Trophoblast cell (in vitro differentiated cells and primary cell): ENCODE data around the gene UGT1A8.

ENCODE experiments used
- DNase-seq, 2 donors: peaks; one replicate each; pipeline ENCODE4 v3.0.0-alpha.2; 2016
- H2AFZ ChIP-seq: 2 replicates; pipeline ENCODE4 v1.6.1; 2013; ENCODE audit warnings: low read length, moderate library complexity, mild to moderate bottlenecking; ENCODE audit not compliant: insufficient read depth, poor library complexity
- H2AK5ac ChIP-seq: 2 replicates; pipeline ENCODE4 v1.6.1; 2013; ENCODE audit warnings: mild to moderate bottlenecking, low read length
- H2BK120ac ChIP-seq: 2 replicates; pipeline ENCODE4 v1.6.1; 2013; ENCODE audit warnings: low read length, mild to moderate bottlenecking, moderate library complexity; ENCODE audit not compliant: insufficient read depth, poor library complexity
- H2BK12ac ChIP-seq: 2 replicates; pipeline ENCODE4 v1.6.1; 2013; ENCODE audit warnings: mild to moderate bottlenecking, low read length, moderate library complexity
- H2BK5ac ChIP-seq: 2 replicates; pipeline ENCODE4 v1.6.1; 2013; ENCODE audit warnings: low read length, low read depth, moderate library complexity, mild to moderate bottlenecking; ENCODE audit not compliant: poor library complexity
- H3K14ac ChIP-seq: 2 replicates; pipeline ENCODE4 v1.6.1; 2013; ENCODE audit warnings: mild to moderate bottlenecking, low read length
- H3K18ac ChIP-seq: 2 replicates; pipeline ENCODE4 v1.6.1; 2013; ENCODE audit warnings: mild to moderate bottlenecking, low read length
- H3K23ac ChIP-seq: 2 replicates; pipeline ENCODE4 v1.6.1; 2013; ENCODE audit warnings: low read length
- H3K27ac ChIP-seq: 2 replicates; pipeline ENCODE4 v1.5.1; 2013; ENCODE audit warnings: low read depth, mild to moderate bottlenecking, inconsistent platforms, low read length, moderate library complexity
- H3K27me3 ChIP-seq: 2 replicates; pipeline ENCODE4 v1.6.1; 2013; ENCODE audit warnings: inconsistent platforms, mild to moderate bottlenecking, low read length, moderate library complexity; ENCODE audit not compliant: insufficient read depth
- H3K36me3 ChIP-seq, 2 experiments: 1 replicate in 1 of 2; 2 replicates in 1 of 2; pipeline ENCODE4 v1.6.1; 2013; ENCODE audit warnings: low read length in 2 of 2, mild to moderate bottlenecking in 2 of 2, moderate library complexity in 1 of 2; ENCODE audit not compliant: insufficient read depth in 2 of 2, control insufficient read depth in 1 of 2
- H3K4ac ChIP-seq: 2 replicates; pipeline ENCODE4 v1.6.1; 2013; ENCODE audit warnings: low read depth, mild to moderate bottlenecking, low read length, moderate library complexity
- H3K4me1 ChIP-seq, 2 experiments: 1 replicate in 1 of 2; 2 replicates in 1 of 2; pipeline ENCODE4 v1.6.1; 2013; ENCODE audit warnings: low read length in 2 of 2, mild to moderate bottlenecking in 2 of 2, moderate library complexity in 1 of 2; ENCODE audit not compliant: insufficient read depth in 2 of 2, control insufficient read depth in 1 of 2
- H3K4me2 ChIP-seq: 2 replicates; pipeline ENCODE4 v1.6.1; 2013; ENCODE audit warnings: inconsistent platforms, mild to moderate bottlenecking, low read length, moderate library complexity
- H3K4me3 ChIP-seq: 2 replicates; pipeline ENCODE4 v1.5.1; 2013; ENCODE audit warnings: mild to moderate bottlenecking, low read depth, low read length, inconsistent platforms
- H3K79me1 ChIP-seq: one replicate; pipeline ENCODE4 v1.6.1; 2013; ENCODE audit warnings: low read length
- H3K79me2 ChIP-seq: 2 replicates; pipeline ENCODE4 v1.6.1; 2013; ENCODE audit warnings: low read length, mild to moderate bottlenecking; ENCODE audit not compliant: control insufficient read depth, insufficient read depth, poor library complexity
- H3K9ac ChIP-seq: 2 replicates; pipeline ENCODE4 v1.6.1; 2013; ENCODE audit warnings: mild to moderate bottlenecking, low read length
- H3K9me3 ChIP-seq: 2 replicates; pipeline ENCODE4 v1.6.1; 2013; ENCODE audit warnings: low read depth, mild to moderate bottlenecking, control low read depth, inconsistent platforms, low read length; ENCODE audit not compliant: insufficient read depth
- H4K12ac ChIP-seq: 2 replicates; pipeline ENCODE4 v1.6.1; 2013; ENCODE audit warnings: low read depth, mild to moderate bottlenecking, low read length, moderate library complexity
- H4K8ac ChIP-seq: 2 replicates; pipeline ENCODE4 v1.6.1; 2013; ENCODE audit warnings: low read depth, mild to moderate bottlenecking, low read length, moderate library complexity
- H4K91ac ChIP-seq: one replicate; pipeline ENCODE4 v1.6.1; 2013; ENCODE audit warnings: low read depth, mild to moderate bottlenecking, low read length, moderate library complexity
- WGBS: extraction: QIAGEN DNeasy Blood & Tissue Kit; methylation state at CpG from one replicate; pipeline ENCODE4 v1.1.7; 2013; ENCODE audit warnings: missing lambda C conversion rate; ENCODE audit not compliant: insufficient read length, insufficient coverage; ENCODE audit errors: extremely low coverage; 5-methylcytosine and 5-hydroxymethylcytosine counted together

The UGT1A8 gene

GRCh38 chr2:233756429-233757081, 139.1 kb downstream of the UGT1A8 start:
- no peak overlapping the region for H2BK12ac ChIP-seq
- no CpG with 5 or more reads among the region's 7 CpGs for WGBS
- no peak overlapping the region for H2AFZ ChIP-seq
- no peak overlapping the region for H2AK5ac ChIP-seq
- no peaks in the 10 kb centered on the region for H3K36me3 ChIP-seq
- DNase-seq, result no peak
- no peak overlapping the region for H4K91ac ChIP-seq
- no peak overlapping the region for H2BK5ac ChIP-seq
- H2BK120ac ChIP-seq, result no peak overlapping the region
- no peak overlapping the region for H3K14ac ChIP-seq
- no peaks in the 10 kb centered on the region for H3K4me1 ChIP-seq
- no peak overlapping the region for H4K8ac ChIP-seq
- H3K27me3 ChIP-seq, result no peaks in the 10 kb centered on the region
- no peaks in the 10 kb centered on the region for H3K79me1 ChIP-seq
- no peak overlapping the region for H3K4ac ChIP-seq
- no peak overlapping the region for H3K27ac ChIP-seq
- H3K4me2 ChIP-seq, result no peak overlapping the region
- no peak overlapping the region for H3K9ac ChIP-seq
- H3K9me3 ChIP-seq, result peaks cover 9% of the 10 kb centered on the region
- H3K18ac ChIP-seq, result no peak overlapping the region
- H3K23ac ChIP-seq, result no peak overlapping the region
- no peak overlapping the region for H4K12ac ChIP-seq
- H3K79me2 ChIP-seq, result no peaks in the 10 kb centered on the region
- no peak overlapping the region for H3K4me3 ChIP-seq

GRCh38 chr2:233758141-233758540, 140.7 kb downstream of the UGT1A8 start:
- Histone ChIP-seq H3K4me3 (no peak overlapping the region), H2BK120ac (no peak overlapping the region), H4K8ac (no peak overlapping the region), H3K23ac (no peak overlapping the region), H2AFZ (no peak overlapping the region), H3K27ac (no peak overlapping the region), H3K27me3 (no peaks in the 10 kb centered on the region), H3K9me3 (peaks cover 7% of the 10 kb centered on the region), H4K12ac (no peak overlapping the region), H3K79me2 (no peaks in the 10 kb centered on the region), H2BK5ac (no peak overlapping the region), H3K36me3 (no peaks in the 10 kb centered on the region), H2AK5ac (no peak overlapping the region), H3K4me1 (no peaks in the 10 kb centered on the region), H3K9ac (no peak overlapping the region), H3K4ac (no peak overlapping the region), H3K14ac (no peak overlapping the region), H2BK12ac (no peak overlapping the region), H3K4me2 (no peak overlapping the region), H3K18ac (no peak overlapping the region), H3K79me1 (no peaks in the 10 kb centered on the region), H4K91ac (no peak overlapping the region)
- DNase-seq, result no peak

- Histone ChIP-seq H3K36me3 (no peaks in the 10 kb centered on the region), H3K4ac (no peak overlapping the region), H3K4me2 (no peak overlapping the region), H3K9ac (no peak overlapping the region), H2AFZ (no peak overlapping the region), H2BK12ac (no peak overlapping the region), H3K27me3 (no peaks in the 10 kb centered on the region), H3K23ac (no peak overlapping the region), H3K4me1 (no peaks in the 10 kb centered on the region), H4K8ac (no peak overlapping the region), H3K14ac (no peak overlapping the region), H4K91ac (no peak overlapping the region), H3K18ac (no peak overlapping the region), H2AK5ac (no peak overlapping the region), H3K79me1 (no peaks in the 10 kb centered on the region), H2BK5ac (no peak overlapping the region), H3K4me3 (no peak overlapping the region), H2BK120ac (no peak overlapping the region), H4K12ac (no peak overlapping the region), H3K27ac (no peak overlapping the region), H3K79me2 (no peaks in the 10 kb centered on the region), H3K9me3 (peaks cover 7% of the 10 kb centered on the region)
- no peak for DNase-seq
- no CpG with 5 or more reads among the region's 2 CpGs for WGBS
Measured at GRCh38 chr2:233758849-233759248, 141.4 kb downstream of the UGT1A8 start.

GRCh38 chr2:233760043-233760442, 142.6 kb downstream of the UGT1A8 start, which contains the start of gene UGT1A1:
Gene UGT1A1, plus strand, starts transcription at chr2:233760270. Its CDS starts 18 bp downstream, at chr2:233760288.
- Histone ChIP-seq H3K79me2 (no peaks in the 10 kb centered on the region), H3K9ac (no peak within 1 kb of the TSS), H3K4me2 (no peak within 1 kb of the TSS), H3K27me3 (no peaks in the 10 kb centered on the region), H4K91ac (no peak within 1 kb of the TSS), H4K12ac (no peak within 1 kb of the TSS), H4K8ac (no peak within 1 kb of the TSS), H2AK5ac (no peak within 1 kb of the TSS), H3K79me1 (no peaks in the 10 kb centered on the region), H2AFZ (no peak within 1 kb of the TSS), H3K14ac (no peak within 1 kb of the TSS), H3K4me3 (peak within 1 kb of the TSS; percentile 18), H3K36me3 (no peaks in the 10 kb centered on the region), H3K9me3 (peaks cover 5% of the 10 kb centered on the region), H2BK12ac (no peak within 1 kb of the TSS), H2BK5ac (no peak within 1 kb of the TSS), H3K18ac (no peak within 1 kb of the TSS), H3K27ac (no peak within 1 kb of the TSS), H3K4ac (no peak within 1 kb of the TSS), H2BK120ac (no peak within 1 kb of the TSS), H3K4me1 (no peaks in the 10 kb centered on the region), H3K23ac (no peak within 1 kb of the TSS)
- no peak for DNase-seq
- no CpG with 5 or more reads among the region's 6 CpGs for WGBS
